Measurements from ENCODE around the gene USH1C. TPM values are rescaled to one million over a fixed set of nuclear protein-coding genes. Genes with fewer than 3 reads are reported as not detected.

USH1C gene
- polyA plus RNA-seq, 3 donors = not detected

DNA sequence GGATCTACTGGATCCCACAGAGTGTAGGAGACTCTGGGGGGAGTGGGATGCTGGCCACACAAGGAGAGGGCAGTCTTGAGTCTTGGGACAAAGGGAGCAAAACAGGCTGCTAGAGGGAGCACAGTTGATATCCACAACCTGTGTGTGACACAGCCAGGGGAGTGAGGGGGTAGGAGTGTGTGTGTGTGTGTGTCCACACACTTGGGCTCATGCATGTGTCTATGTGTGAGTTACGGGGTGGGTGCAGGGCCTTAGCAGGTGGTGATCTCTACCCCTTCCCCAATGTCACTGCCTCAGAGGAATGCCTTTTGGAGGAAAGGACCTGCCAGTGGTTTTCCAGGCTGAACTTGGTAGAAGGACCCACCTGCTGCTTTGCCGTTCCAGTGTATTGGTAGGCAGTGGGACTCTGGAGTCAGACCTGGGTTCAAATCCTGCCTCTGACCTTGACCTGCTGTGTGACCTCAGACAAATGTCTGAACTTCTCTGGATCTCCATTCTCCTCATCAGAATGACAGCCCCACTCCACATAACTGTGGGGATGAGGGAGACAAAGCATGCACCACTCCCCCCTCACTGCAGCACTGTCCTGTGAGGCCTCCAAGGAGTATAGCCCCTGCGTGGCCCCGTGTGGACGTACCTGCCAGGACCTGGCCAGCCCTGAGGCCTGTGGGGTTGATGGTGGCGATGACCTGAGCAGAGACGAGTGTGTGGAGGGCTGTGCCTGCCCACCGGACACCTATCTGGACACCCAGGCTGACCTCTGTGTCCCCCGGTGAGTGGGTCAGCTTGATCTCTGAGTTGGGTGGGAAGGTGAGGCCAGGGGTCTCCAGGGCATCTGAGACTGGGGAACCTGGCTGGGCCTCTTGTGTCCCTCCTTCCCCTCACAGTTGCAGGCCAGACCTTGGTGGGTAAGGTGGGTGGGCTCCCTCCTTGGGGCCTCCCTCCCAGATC is 30.2 kb upstream of the USH1C start:
- Histone ChIP-seq H3K9ac (ENCODE audit: insufficient read depth, low read length, poor library complexity, severe bottlenecking) (no peak overlapping the region), H3K4me2 (replicated peaks; ENCODE audit: extremely low read depth, low read length, poor library complexity, severe bottlenecking) (no peak overlapping the region), H4K20me1 (ENCODE audit: insufficient read depth, low read length) (no peaks in the 10 kb centered on the region), H3K79me2 (ENCODE audit: insufficient read depth, low read length) (no peaks in the 10 kb centered on the region), H3K9me3 (replicated peaks in 1 of 2; ENCODE audit: control insufficient read depth in 1 of 2, insufficient read depth in 1 of 2, low read length in 2 of 2) (no peaks in the 10 kb centered on the region), H3K27me3 (ENCODE audit: control insufficient read depth in 2 of 2, insufficient read depth in 2 of 2, low read length in 2 of 2) (no peaks in the 10 kb centered on the region), H2AFZ (ENCODE audit: insufficient read depth, low read depth, low read length, poor library complexity, severe bottlenecking) (no peak overlapping the region), H3K4me3 (replicated peaks in 1 of 3; ENCODE audit: low read depth in 2 of 3, low read length in 3 of 3) (no peak overlapping the region), H3K36me3 (replicated peaks in 1 of 2; ENCODE audit: control insufficient read depth in 1 of 2, insufficient read depth in 2 of 2, low read length in 2 of 2) (no peaks in the 10 kb centered on the region), H3K4me1 (ENCODE audit: control insufficient read depth in 1 of 2, insufficient read depth in 2 of 2, low read length in 2 of 2) (no peaks in the 10 kb centered on the region), H3K27ac (ENCODE audit: low read depth in 1 of 2, low read length in 2 of 2) (no peak overlapping the region)
- 96% methylated on average over 4 of the region's 9 CpGs for WGBS (ENCODE audit: insufficient coverage)
- no peak overlapping the region for H3K27ac Mint-ChIP-seq
- peaks cover 4% of the 10 kb centered on the region for H3K4me1 Mint-ChIP-seq
- TF ChIP-seq CTCF (IDR thresholded peaks at IDR 0.05) = no peak
- DNase-seq = no peak
- peaks cover 0 to 2% (median 0%) of the 10 kb centered on the region in 7 donors for H3K9me3 Mint-ChIP-seq
- intact Hi-C loops (cut with micrococcal nuclease) = no loop called here
- peaks cover 1 to 5% (median 4%) of the 10 kb centered on the region in 3 donors for H3K27me3 Mint-ChIP-seq (ENCODE audit: low read depth in 3 of 3)
- no peak overlapping the region for H3K4me3 Mint-ChIP-seq
- no peaks in the 10 kb centered on the region for H3K36me3 Mint-ChIP-seq

DNA sequence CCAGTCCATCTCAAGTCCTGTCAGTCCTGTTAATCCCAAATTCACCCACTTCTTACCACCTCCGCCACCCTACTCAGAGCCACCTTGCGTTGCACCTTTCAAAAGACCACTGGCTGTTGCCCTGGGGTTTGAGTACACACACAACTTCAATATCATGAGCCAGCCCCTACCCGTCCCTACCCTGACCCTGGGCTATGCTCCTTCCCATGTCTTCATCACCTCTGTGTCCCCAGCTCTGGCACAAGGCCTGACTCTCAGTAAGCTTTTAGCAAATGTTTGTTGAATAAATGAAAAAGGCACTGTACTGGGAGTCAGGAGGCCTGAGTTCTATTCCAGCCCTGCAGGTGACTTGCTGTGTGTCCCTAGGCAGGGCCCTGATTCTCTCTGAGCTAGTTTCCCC is 29.3 kb upstream of the USH1C start:
- peaks cover 0 to 2% (median 0%) of the 10 kb centered on the region in 7 donors for H3K9me3 Mint-ChIP-seq
- intact Hi-C loops (cut with micrococcal nuclease) = no loop called here
- Histone ChIP-seq H3K27ac (ENCODE audit: low read depth in 1 of 2, low read length in 2 of 2) (no peak overlapping the region), H3K27me3 (ENCODE audit: control insufficient read depth in 2 of 2, insufficient read depth in 2 of 2, low read length in 2 of 2) (no peaks in the 10 kb centered on the region), H3K4me2 (replicated peaks; ENCODE audit: extremely low read depth, low read length, poor library complexity, severe bottlenecking) (no peak overlapping the region), H3K36me3 (replicated peaks in 1 of 2; ENCODE audit: control insufficient read depth in 1 of 2, insufficient read depth in 2 of 2, low read length in 2 of 2) (no peaks in the 10 kb centered on the region), H3K4me3 (replicated peaks in 1 of 3; ENCODE audit: low read depth in 2 of 3, low read length in 3 of 3) (no peak overlapping the region), H3K9me3 (replicated peaks in 1 of 2; ENCODE audit: control insufficient read depth in 1 of 2, insufficient read depth in 1 of 2, low read length in 2 of 2) (no peaks in the 10 kb centered on the region), H3K4me1 (ENCODE audit: control insufficient read depth in 1 of 2, insufficient read depth in 2 of 2, low read length in 2 of 2) (no peaks in the 10 kb centered on the region), H3K9ac (ENCODE audit: insufficient read depth, low read length, poor library complexity, severe bottlenecking) (no peak overlapping the region), H3K79me2 (ENCODE audit: insufficient read depth, low read length) (no peaks in the 10 kb centered on the region), H2AFZ (ENCODE audit: insufficient read depth, low read depth, low read length, poor library complexity, severe bottlenecking) (no peak overlapping the region), H4K20me1 (ENCODE audit: insufficient read depth, low read length) (no peaks in the 10 kb centered on the region)
- no peaks in the 10 kb centered on the region for H3K36me3 Mint-ChIP-seq
- peaks cover 1 to 5% (median 4%) of the 10 kb centered on the region in 3 donors for H3K27me3 Mint-ChIP-seq (ENCODE audit: low read depth in 3 of 3)
- H3K4me3 Mint-ChIP-seq = no peak overlapping the region
- WGBS (ENCODE audit: insufficient coverage) = 97% methylated on average over 2 of the region's 3 CpGs
- no peak for TF ChIP-seq CTCF (IDR thresholded peaks at IDR 0.05)
- H3K27ac Mint-ChIP-seq = no peak overlapping the region
- no peak for DNase-seq
- peaks cover 4% of the 10 kb centered on the region for H3K4me1 Mint-ChIP-seq

Measured in CD14-positive monocyte (primary cell).